GM18526 (cell line): ENCODE measurements around the gene CELSR1.

Source experiments
- POLR2A ChIP-seq: IDR thresholded peaks from 3 replicates; pipeline ENCODE4 v1.6.1; 2011; ENCODE audit not compliant: insufficient read length; ENCODE audit errors: extremely low read depth

Gene CELSR1

DNA sequence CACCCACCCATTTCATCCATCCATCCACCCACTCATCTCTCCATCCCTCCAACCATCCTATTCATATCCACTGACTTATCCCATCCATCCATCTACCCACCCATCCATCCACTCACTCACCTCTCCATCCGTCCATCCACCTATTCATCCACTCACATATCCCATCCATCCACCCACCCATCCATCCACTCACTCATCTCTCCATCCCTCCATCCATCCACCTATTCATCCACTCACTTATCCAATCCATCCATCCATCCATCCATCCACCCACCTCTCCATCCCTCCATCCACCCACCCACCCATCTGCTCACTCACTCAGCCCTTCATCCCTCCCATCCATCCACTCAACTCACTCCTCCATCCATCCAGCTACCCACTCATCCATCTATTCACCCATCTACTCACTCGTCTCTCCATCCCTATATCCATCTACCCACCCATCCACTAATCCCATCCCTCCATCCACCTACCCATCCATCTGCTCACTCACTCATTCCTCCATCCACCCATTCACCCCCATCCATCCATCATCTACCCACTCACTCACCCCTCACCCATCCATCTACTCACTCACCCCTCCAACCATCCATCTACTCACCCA, 165.7 kb downstream of the CELSR1 start:
- no peak for TF ChIP-seq POLR2A

DNA sequence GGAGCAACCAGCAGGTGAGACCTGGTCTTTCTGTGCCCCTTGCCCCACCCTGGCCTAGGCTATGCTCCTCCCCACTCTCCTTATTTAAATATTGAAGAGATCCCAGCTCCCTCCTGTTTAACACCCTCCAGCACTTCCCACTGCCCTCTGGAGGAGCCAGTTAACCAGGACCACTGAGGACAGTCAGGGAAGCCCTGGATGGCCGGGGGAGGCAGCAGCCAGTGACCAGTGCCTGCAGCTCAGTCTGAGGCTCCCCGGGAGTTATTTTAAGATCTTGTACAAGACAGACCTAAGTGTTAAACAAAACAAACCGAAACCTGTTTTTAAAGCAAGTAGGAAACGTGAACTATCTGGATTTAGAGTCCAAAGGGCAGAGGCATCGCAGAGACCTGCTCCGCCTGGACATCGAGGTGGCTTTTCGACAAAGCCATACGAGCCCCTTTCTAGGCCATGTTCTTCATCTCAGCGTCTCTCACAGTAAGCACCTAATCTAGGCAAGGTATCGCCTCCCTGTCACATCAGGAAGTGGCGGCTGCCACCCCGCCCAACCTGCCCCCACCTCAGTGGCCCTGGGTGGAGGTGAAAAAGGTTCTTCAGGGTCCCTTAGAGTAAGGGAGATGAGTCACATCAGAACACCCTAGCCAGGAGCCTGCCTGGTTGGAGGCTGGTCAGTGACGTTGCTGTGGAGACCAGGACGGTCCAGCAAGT, 166.7 kb downstream of the CELSR1 start:
- TF ChIP-seq POLR2A, result no peak

DNA sequence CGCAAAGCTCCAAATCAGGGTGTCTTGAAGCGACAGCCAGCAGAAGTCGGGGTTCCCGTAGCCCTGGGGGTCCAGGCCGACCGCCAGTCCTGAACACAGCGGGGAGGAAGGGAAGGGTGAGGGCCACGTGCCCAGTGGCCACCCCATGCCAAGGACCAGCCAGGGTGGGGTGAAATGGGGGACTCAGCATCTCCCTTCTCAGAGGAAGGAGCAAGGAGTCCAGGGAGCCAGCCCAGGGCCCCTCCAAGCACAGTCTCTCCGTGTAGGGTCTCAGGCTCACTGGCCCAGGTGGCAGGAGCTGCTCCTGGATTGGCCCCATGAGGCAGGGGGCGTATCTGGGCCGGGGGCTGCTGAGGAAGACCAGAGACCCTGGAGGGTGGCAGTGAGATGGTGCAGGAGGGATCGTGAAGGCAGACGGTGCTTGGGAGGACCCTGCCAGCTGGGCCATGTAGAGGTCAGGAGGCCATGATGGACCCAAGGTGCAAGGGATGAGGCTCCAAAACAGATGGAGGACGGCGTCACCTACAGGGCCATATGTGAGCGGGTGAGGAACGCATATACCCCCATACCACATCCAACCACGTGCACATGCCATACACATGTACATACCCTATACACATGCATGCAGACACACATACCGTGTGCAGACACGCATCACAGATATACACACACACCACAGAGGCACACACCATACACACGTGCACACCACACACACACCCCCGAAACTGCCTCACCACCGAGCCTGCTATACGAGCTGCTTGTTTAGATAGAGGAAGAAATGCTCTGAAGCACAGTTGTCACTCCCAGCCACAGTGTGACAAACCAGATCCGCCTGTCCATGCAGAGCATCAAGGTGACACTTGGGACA, 167.5 kb downstream of the CELSR1 start:
- TF ChIP-seq POLR2A, result no peak

DNA sequence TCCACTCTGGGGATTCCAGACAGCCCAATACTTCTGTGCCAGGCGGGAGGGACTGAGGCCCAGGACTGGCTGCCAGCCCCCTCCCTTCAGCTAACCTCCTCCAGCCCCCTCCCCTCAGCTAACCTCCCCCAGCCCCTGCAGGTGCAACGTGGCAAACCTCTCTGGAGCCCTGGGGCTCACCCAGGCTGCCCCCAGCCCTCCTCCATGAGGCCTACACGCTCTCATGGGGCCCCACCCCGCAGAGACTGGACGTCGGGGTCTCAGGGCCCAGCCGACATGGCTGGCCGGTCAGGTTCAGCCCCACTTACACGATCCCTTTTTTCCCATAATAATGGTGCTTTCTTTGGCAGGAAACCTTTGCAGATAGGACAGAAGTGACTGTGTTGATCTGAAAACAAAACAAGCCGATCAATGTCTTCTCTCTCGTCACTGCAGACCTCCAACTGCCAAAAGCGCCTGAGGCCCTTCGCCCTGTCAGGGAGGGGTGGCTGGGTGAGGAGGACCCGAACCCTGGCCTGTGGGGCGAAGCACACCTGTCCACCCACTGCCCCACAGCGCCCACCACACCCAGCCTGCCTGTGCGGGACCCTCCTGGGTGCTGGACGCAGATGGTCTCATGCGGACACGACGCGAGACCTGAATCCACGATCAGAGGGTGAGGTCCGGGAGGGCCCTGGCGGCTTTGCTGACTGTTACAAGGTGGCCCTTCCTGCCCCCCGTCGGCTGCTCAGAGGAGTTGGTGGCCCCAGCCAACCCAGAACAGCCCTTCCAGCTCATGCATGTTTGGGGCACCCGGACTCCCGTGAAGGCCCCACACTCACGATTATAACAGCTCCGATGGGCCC, 168.3 kb downstream of the CELSR1 start:
- TF ChIP-seq POLR2A, result no peak

DNA sequence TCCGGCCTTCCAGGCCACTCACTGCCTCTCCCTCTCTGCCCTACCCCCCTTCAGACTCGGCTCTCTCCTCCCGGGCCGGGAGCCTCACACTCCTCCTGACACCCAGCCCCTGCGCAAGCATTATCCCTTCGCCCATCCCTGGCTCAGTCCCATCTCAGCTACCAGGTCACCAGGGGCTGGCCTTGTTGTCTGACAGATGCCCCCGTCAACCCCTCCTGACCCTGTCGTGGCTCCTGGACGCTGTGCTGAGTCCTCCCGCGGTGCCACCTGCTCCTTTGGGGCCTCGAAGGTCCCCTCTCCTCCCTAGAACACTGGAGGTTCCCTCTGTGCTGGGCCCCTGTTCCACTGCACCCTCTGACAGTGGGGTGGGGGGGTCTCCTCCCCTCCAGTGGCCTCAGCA, 169.0 kb downstream of the CELSR1 start:
- TF ChIP-seq POLR2A, result no peak

DNA sequence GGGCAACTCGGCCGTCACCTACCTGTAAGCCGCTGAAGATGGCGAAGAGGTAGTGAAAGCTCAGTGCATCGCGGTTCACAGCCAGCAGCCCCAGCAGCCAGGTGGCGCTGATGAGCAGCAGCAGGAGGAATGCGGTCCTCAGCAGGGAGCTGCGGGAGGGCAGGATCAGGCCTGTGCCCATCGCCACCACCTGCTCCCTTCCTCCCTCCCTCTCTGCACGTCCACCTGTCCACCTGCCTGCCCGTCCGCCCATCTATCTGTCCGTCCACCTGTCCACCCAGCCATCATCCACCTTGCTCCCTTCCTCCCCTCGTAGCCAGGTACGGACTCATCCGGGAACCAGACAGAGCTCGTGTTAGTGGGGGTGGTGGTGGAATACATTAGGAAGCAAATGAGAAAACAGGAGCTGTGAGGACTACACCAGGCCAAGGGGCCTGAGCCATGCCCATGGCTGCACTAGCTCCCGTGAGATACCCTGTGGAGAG, 169.7 kb downstream of the CELSR1 start:
- no peak for TF ChIP-seq POLR2A

DNA sequence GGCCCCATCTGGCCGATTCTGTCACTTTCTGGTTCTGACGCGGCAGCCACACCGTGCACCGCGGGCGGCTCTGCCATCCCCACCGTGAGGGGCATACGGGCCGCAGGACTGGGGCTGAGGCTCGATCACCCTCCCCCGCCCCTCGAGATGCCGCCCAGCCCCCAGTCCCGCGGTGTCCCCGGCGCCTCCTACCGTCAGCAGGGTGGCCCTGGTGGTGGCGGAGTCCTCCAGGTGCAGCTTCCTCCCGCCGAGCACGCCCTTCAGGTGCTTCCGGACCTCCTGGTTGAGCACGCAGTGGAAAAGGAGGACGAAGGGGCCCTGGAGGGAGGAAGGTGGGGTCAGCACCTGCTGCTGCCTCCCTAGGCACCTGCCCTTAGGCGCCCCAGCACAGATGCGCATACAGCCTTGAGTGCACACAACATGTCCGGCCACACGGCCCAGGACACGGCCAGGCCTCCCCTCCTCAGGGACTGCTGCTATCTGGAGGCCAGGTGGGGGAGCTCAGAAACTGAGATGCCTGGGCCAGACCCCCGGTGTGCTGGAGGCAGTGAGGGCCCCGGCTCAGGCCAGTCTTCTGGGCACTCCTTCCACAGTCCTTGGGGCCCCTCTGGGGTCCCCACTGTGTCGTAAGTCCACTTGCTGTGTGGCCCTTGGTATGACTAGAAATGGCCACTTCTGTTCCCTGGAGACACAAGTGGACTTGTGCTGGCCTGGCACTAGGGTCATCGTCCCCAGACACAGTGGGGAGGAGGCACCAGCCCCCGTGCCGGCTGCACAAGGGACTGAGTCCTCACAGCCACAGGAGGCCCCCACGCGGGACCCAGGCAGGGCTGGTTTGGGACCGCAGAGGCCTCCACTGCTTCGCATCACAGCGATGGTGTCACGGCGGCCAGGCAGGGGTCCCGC, 170.4 kb downstream of the CELSR1 start:
- no peak for TF ChIP-seq POLR2A

DNA sequence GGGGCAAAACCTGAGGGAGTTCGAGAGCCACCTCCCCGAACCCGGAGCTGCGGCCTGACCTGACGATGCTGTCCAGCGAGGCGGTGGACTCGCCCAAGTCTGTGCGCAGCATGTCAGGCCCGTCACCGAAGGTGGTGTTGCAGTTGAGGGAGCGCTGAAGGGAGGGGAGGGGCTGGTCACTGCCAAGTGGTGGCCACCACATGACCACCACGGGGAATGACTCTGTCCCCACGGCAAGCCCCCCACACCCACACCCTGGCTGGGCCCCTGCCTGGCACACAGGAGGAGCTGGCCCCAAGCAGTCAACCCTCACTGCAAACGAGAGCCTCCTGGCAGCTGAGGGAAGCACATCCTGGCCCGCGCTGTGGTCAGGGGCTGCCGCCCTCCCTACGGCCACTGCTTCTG, 171.1 kb downstream of the CELSR1 start:
- TF ChIP-seq POLR2A, result no peak

DNA sequence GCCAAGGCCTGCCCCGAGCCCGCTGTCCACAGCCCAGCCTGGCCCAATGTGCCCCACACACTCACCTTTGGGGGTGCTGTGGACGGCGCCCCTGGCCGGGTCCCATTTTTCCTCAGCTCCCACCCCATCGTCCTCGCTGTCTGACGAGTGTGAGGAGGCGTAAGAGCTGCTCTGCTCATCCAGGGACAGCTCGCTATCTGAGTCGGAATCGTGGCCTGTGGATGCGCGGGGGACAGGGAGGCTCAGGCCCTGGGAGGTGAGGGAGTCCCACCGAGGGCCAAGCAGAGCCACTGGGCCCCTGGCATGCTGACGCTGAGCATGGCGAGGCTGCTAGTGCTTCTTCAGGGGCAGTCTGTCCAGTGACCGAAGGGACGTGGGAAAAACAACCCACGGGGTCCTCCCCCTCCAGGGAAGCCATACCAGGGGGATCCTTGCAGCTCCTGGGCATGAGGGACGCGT, 172.2 kb downstream of the CELSR1 start:
- TF ChIP-seq POLR2A, result no peak

DNA sequence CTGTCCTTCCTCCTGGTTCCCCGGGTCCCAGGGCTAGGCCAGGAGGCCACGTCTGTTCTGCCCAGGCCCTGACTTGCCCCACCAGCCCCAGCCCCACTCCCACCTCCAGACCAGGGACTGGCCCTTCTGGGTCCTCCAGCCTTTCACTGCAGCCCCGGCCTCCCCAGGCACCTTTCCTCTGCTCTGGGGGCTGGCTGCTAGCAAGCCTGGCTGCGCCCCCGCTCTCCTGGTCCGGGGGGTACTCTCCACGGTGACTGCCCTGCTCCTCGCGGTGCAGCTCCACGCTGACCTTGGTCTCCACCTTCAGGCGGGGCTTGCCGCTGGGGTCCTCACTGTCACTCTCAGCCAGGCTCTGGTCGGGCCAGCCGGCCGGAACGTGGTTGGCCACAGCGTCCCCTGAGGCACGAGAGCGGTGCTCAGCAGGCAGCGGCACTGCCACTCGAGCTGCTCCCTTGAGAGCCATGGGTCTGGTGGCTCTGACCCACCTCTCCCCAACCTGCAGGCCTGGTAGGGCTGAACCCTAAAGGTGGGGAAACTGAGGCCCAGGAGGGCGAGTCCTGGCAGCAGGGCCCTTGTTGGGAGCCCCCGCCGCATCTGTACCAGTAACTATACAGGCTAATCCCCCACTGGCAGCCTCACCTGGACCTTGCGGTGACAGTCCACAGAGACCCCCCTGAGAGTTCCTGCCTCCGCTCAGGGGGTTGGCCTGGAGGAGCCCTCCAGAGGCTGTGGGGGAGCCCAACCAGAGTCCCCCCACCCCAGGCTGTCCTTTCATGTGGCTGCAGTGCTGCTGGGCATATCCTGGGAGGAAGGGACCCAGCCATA, 172.9 kb downstream of the CELSR1 start:
- TF ChIP-seq POLR2A, result no peak

DNA sequence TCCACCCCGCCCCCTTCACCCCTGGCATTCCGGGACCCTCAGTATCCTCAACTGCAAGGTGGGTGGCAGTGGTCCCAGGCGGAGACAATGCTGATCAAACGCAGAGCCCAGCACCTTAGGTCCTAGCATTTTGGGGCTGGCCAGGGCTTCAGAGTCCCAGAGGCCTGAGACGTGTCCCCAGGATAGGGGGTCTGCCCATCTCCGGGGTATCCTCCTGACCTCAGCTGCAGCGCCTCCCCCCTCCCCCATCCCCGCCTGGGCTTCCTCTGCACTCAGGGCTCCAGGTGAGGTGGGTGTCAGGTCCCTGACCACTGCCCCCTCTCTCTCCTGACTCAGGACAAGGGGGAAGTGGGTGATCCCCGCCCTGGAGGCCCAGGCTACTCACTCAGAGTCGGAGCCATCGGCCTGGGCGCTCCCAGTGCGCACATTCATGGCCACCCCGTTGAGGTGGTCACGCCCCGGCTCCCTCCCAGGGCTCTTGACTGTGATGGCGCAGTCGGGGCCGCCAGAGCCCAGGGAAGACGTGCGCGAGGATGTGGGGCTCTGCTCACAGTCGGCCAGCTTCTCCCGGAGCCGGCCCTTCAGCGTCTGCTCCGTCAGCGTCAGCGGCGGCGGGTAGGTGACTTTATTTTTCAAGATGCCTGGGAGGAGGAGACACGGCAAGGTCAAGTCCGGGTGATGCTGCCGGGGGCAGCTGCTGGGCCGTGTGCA, 173.7 kb downstream of the CELSR1 start:
- TF ChIP-seq POLR2A, result no peak

DNA sequence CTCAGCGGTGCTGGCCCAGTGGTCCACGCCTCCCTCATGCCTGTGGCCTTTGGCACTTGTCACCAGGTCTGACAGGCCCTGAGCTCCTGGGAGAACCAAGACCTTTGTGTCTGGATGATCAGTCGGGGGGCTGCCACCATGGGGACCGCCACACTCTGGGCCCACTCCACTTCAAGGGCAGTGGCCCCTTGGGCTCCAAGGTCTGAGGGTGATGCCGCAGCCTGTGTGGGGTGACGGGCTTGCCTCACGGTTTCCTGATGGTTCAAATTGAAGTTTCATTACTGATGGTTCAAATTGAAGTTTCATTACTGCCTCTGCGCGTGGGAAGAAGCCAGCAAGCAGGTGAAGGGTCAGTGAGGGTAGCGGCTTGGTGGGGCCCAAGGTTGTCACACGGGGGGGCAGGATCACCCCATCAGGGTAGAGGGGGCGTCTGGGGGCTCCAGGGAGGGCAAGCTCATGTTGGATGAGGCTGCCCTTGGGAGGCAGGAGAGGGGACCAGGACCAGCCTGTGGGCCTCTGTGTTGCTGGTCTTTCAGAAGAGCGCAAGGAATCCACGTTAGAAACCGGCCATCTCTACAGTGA, 174.4 kb downstream of the CELSR1 start:
- no peak for TF ChIP-seq POLR2A

DNA sequence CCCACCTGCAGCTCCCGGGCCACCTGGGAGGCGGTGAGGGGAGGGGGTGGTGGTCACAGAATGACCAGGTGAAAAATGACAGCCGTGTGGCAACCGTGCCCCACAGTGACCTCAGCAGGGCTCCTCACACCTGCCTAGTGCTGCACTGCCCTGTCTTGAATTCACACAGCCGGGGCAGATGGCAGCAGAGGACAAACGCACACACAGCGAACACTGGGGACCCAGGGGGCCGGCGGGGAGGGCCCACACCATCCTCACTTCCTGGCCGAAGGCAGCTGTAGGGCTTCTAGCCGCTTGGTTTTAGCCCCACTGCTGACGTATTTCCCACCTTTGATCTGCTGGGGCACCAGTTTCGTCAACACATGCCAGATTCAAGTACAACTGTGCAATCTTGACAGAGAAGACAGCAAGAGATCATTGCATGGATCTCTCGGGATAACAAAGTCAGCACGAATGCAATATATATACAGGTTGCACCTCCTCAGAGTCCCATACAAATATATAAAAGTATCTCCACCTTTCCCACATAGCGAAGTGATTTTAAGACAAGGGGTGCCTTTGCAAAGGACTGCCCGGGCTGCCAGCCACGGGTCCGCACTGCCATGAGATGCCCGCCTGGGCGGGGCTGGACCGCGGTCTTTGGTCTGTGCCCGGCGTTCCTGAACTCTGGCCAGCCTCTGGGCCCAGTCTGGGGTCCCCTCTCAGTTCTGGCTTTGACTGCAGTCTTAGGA, 175.1 kb downstream of the CELSR1 start:
- no peak for TF ChIP-seq POLR2A
